ENCODE measurements around the gene ELN. TPM values are rescaled to one million over a fixed set of nuclear protein-coding genes. Genes with fewer than 3 reads are reported as not detected.
"Not testable (repeated sequence)": the region's sequence is repeated elsewhere in the genome, so short reads cannot be mapped to it uniquely, and the experiment has no call there.

The ELN gene
- total and polyA plus RNA-seq, 2 experiments from 2014 or later, result 539 to 698 TPM

DNA sequence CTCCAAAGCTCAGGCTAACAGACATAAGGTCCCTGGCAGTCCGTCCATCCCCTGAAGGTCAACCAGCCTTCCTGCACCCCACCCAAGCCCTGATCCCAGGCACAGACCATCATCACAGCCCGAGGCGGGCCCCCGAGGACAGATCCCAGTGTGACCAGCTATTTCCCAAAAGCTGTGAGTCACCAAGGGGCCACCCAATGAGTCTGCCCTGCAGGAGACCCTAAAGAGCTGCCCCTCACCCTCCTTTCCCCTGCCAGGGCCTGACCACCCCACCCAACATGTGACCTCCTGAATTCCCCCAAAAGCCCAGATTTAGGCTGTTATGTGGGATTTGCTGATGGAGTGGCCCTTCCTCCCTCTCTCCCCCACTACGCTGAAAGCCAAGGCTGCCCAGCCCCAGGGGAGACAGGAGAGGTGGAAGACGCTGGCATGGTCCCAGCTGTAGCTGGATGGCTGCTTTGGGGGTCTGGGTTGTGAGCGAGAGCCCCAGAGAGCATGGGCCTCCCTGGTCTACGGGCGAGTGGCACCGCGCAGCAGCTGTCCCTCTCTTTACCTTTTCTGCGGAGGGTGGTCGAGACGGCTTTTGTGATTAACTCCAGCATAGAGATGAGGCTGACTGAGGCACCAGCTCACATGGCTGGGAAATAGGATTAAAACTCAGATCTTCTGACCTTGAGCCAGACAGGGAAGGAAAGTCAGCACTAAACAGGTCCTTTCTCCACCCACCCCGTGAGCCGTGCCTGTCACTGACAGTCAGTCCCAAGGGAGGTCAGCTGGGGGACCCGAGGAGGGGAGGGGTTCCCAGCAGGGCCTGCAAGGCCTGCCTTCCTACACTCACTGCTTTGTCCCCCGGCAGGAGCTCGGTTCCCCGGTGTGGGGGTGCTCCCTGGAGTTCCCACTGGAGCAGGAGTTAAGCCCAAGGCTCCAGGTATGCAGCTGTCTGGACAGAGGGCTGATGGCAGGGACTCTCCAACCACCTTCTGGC lies 16.7 kb downstream of the ELN start:
- Histone ChIP-seq H3K27me3 (replicated peaks; ENCODE audit: insufficient read depth) (no peaks in the 10 kb centered on the region), H3K4me2 (ENCODE audit: unreplicated experiment) (no peak overlapping the region), H3F3A (ENCODE audit: insufficient read depth) (no peaks in the 10 kb centered on the region), H4K20me1 (ENCODE audit: insufficient read depth) (no peaks in the 10 kb centered on the region), H3K79me2 (ENCODE audit: insufficient read depth) (no peaks in the 10 kb centered on the region), H2AFZ (no peak overlapping the region), H3K36me3 (ENCODE audit: low read depth) (no peaks in the 10 kb centered on the region), H3K9me2 (ENCODE audit: insufficient read depth) (no peaks in the 10 kb centered on the region), H3K9me3 (ENCODE audit: low read depth) (no peaks in the 10 kb centered on the region), H3K27ac (no peak overlapping the region), H3K9ac (no peak overlapping the region), H3K4me1 (ENCODE audit: insufficient read depth) (no peaks in the 10 kb centered on the region), H3K4me3 (no peak overlapping the region)
- DNase-seq, result no peak
- in situ Hi-C loops (cut with MboI), result no loop called here
- no peak for TF ChIP-seq EZH2 (IDR thresholded peaks at IDR 0.05; ENCODE audit: insufficient read depth, poor library complexity, severe bottlenecking)
- TF ChIP-seq EZH2phosphoT487 (IDR thresholded peaks at IDR 0.05; ENCODE audit: insufficient read depth, low read depth), result no peak
- WGBS, 2 experiments (ENCODE audit: low coverage in 1 of 2, low lambda C conversion rate in 2 of 2, missing lambda C conversion rate in 2 of 2), result 79 to 81% methylated on average over 20 of the region's 20 CpGs

- H3K4me3 ChIP-seq; H3K4me2 ChIP-seq (ENCODE audit: unreplicated experiment); H3F3A ChIP-seq (ENCODE audit: insufficient read depth); H3K9ac ChIP-seq; H3K27ac ChIP-seq; H3K27me3 ChIP-seq (replicated peaks; ENCODE audit: insufficient read depth); H3K4me1 ChIP-seq (ENCODE audit: insufficient read depth); DNase-seq; H4K20me1 ChIP-seq (ENCODE audit: insufficient read depth); H3K79me2 ChIP-seq (ENCODE audit: insufficient read depth); H3K36me3 ChIP-seq (ENCODE audit: low read depth); H2AFZ ChIP-seq; H3K9me2 ChIP-seq (ENCODE audit: insufficient read depth); H3K9me3 ChIP-seq (ENCODE audit: low read depth); in situ Hi-C loops (cut with MboI): not testable (repeated sequence)
- WGBS, 2 experiments (ENCODE audit: low coverage in 1 of 2, low lambda C conversion rate in 2 of 2, missing lambda C conversion rate in 2 of 2), result 91 to 96% methylated on average over 7 of the region's 7 CpGs
Measured at GRCh38 chr7:74046581-74046980, 18.6 kb downstream of the ELN start.

- Histone ChIP-seq H3K27ac (no peak overlapping the region), H3K36me3 (ENCODE audit: low read depth) (no peaks in the 10 kb centered on the region), H3K4me3 (no peak overlapping the region), H3K9ac (no peak overlapping the region), H3K9me3 (ENCODE audit: low read depth) (no peaks in the 10 kb centered on the region), H3K27me3 (replicated peaks; ENCODE audit: insufficient read depth) (no peaks in the 10 kb centered on the region), H4K20me1 (ENCODE audit: insufficient read depth) (no peaks in the 10 kb centered on the region), H2AFZ (no peak overlapping the region), H3K79me2 (ENCODE audit: insufficient read depth) (no peaks in the 10 kb centered on the region), H3K4me1 (ENCODE audit: insufficient read depth) (no peaks in the 10 kb centered on the region), H3K4me2 (ENCODE audit: unreplicated experiment) (no peak overlapping the region), H3K9me2 (ENCODE audit: insufficient read depth) (no peaks in the 10 kb centered on the region), H3F3A (ENCODE audit: insufficient read depth) (no peaks in the 10 kb centered on the region)
- no peak for DNase-seq
- in situ Hi-C loops (cut with MboI), result no loop called here
- TF ChIP-seq EZH2 (IDR thresholded peaks at IDR 0.05; ENCODE audit: insufficient read depth, poor library complexity, severe bottlenecking) (no peak), EZH2phosphoT487 (IDR thresholded peaks at IDR 0.05; ENCODE audit: insufficient read depth, low read depth) (no peak)
- 86 to 89% methylated on average over 3 to 5 of the region's 5 CpGs for WGBS, 2 experiments (ENCODE audit: low coverage in 1 of 2, low lambda C conversion rate in 2 of 2, missing lambda C conversion rate in 2 of 2)
Measured at GRCh38 chr7:74047804-74048380, 19.9 kb downstream of the ELN start.

DNA sequence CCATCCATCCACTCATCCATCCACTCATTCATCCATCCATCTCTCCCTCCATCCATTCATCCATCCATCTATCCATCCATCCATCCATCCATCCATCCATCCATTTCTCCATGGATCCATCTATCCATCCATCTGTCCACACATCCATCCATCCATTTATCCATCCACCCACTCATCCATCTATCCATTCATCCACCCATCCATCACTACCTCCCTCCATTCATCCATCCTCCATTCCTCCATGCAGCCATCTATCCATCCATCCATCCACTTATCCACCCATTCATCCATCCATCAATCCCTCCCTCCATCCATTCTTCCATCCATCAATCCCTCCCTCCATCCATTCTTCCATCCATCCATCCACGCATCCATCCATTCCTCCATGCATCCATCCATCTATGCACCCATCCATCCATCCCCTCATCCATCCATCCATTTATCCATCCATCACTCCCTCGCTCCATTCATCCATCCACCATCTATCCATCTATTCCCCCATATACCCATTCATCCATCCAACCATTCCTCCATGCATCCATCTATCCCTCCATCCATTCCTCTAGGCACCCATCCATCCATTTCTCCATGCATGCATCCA lies 21.1 kb downstream of the ELN start:
- Histone ChIP-seq H2AFZ (no peak overlapping the region), H3K36me3 (ENCODE audit: low read depth) (no peaks in the 10 kb centered on the region), H3K27me3 (replicated peaks; ENCODE audit: insufficient read depth) (no peaks in the 10 kb centered on the region), H3K9ac (no peak overlapping the region), H3K4me3 (no peak overlapping the region), H3K27ac (no peak overlapping the region), H3K9me2 (ENCODE audit: insufficient read depth) (no peaks in the 10 kb centered on the region), H3K4me1 (ENCODE audit: insufficient read depth) (no peaks in the 10 kb centered on the region), H3K9me3 (ENCODE audit: low read depth) (no peaks in the 10 kb centered on the region), H3F3A (ENCODE audit: insufficient read depth) (no peaks in the 10 kb centered on the region), H3K79me2 (ENCODE audit: insufficient read depth) (no peaks in the 10 kb centered on the region), H4K20me1 (ENCODE audit: insufficient read depth) (no peaks in the 10 kb centered on the region), H3K4me2 (ENCODE audit: unreplicated experiment) (no peak overlapping the region)
- WGBS, 2 experiments (ENCODE audit: low coverage in 1 of 2, low lambda C conversion rate in 2 of 2, missing lambda C conversion rate in 2 of 2), result 98 to 100% methylated on average over 2 of the region's 2 CpGs
- no peak for TF ChIP-seq EZH2 (IDR thresholded peaks at IDR 0.05; ENCODE audit: insufficient read depth, poor library complexity, severe bottlenecking)
- in situ Hi-C loops (cut with MboI), result no loop called here
- no peak for DNase-seq
